GM13976 (cell line): Measurements from ENCODE around the gene ITPR3.

Experiments used
- DNase-seq: peaks from one replicate; pipeline ENCODE4 v3.0.0; 2012; ENCODE audit warnings: low spot score
- CTCF ChIP-seq: IDR thresholded peaks from 2 replicates; pipeline ENCODE4 v1.5.1; 2012; ENCODE audit warnings: borderline replicate concordance, mild to moderate bottlenecking; ENCODE audit not compliant: insufficient read depth; ENCODE audit errors: extremely low read depth, missing control alignments, control extremely low read depth
- in situ Hi-C: fragments of 300-500 bp; cut with MboI; formaldehyde crosslinking; loops from one replicate; pipeline ENCODE4 v1.12.0; 2022; ENCODE audit warnings: low sequenced_read_pairs, mixed read lengths, inconsistent platforms; ENCODE audit not compliant: unreplicated experiment

ITPR3 gene

GRCh38 chr6:33683051-33683571, 62.0 kb downstream of the ITPR3 start:
- DNase-seq, result no peak
- in situ Hi-C loops, result no loop called here
- TF ChIP-seq CTCF, result no peak

- in situ Hi-C loops, result no loop called here
- no peak for DNase-seq
- TF ChIP-seq CTCF, result no peak
Observed at GRCh38 chr6:33683576-33684427, 62.7 kb downstream of the ITPR3 start.

DNA sequence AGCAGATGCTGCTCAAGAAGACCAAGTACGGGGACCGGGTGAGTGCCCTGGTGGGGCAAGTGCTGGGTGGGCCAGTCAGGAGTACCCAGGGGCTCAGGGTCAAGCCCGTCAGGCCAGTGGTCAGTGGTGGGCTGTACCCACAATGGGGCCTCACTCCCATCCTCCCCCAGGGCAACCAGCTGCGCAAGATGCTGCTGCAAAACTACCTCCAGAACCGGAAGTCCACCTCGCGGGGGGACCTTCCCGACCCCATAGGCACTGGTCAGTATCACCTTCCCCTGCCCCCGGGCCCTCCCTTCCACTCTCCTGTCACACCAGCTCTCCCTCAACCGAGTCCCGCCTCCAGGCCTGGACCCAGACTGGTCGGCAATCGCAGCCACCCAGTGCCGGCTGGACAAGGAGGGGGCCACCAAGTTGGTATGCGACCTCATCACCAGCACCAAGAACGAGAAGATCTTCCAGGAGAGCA, 63.3 kb downstream of the ITPR3 start:
- TF ChIP-seq CTCF, result no peak
- in situ Hi-C loops, result no loop called here

DNA sequence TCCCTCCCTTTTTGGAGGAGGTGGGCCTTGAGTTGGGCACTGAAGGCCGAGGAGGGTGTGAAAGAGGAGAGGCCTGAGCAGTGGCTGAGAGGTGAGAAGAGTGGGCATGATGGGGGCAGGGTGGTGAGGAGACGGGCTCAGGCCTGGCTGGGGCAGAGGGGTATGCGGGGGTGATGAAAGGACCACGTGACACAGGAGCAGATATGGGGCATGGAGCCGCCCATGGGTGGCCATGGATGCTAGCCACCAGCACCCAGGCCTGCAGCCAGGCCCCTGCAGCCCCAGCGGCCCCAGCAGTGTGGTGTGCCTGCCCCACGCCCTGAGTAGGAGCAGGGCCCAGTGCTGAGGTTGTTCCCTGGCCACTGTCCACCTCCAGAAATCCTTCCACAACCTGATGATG, 63.9 kb downstream of the ITPR3 start:
- in situ Hi-C loops, result no loop called here
- no peak for DNase-seq
- no peak for TF ChIP-seq CTCF

More for the DNA sequence above, 63.3 kb downstream of the ITPR3 start:
- DNase-seq, result no peak

GRCh38 chr6:33685411-33686224, 64.5 kb downstream of the ITPR3 start:
- no peak for DNase-seq
- in situ Hi-C loops, result no loop called here
- TF ChIP-seq CTCF, result no peak

DNA sequence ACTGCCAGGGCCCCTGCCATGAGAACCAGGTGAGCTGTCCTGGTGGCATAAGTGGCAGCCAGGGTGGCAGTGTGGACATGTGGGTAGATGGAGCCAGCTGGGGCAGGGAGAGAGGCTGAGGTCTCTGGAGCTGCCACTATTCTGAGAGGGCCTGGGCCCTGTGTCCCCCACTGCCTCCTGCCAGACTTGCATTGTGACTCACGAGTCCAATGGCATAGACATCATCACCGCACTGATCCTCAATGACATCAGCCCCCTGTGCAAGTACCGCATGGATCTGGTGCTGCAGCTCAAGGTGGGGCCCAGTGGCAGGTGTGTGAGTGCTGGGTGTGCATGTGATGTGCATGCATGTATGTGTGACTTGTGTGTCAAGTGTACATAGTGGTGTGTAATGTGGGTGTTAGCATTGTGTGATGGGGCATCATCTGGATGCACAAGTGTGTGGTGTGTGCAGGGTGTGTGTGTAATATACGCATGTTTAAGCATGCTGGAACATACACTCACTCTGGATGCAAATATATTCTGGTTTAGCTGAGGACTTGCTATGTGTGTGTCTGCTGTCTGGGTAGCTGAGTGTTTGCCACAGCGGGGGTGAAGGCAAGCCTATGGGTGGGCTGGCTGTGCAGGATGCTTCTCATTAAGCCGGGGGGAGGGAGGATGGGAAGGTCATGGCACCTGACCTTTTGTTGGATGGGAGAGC, 65.3 kb downstream of the ITPR3 start:
- no peak for DNase-seq
- in situ Hi-C loops, result no loop called here
- no peak for TF ChIP-seq CTCF
